Smooth muscle cell (in vitro differentiated cells): Measurements from ENCODE around the gene LAD1. TPM values are rescaled to one million over a fixed set of nuclear protein-coding genes. Genes with fewer than 3 reads are reported as not detected.

Source experiments
- DNase-seq: peaks from one replicate; lab custom pipeline; 2025; ENCODE audit not compliant: unreplicated experiment; lab: John Stamatoyannopoulos, UW
- H2AFZ ChIP-seq: fragments of 200-600 bp; sonication (generic); 2 replicates; pipeline ENCODE4 v1.6.0; 2016; ENCODE audit warnings: antibody characterized with exemption, low read depth, mild to moderate bottlenecking
- H3F3A ChIP-seq: fragments of 200-600 bp; sonication (generic); 2 replicates; pipeline ENCODE4 v1.6.0; 2017; ENCODE audit warnings: antibody characterized with exemption, low read depth
- H3K27ac ChIP-seq: fragments of 200-600 bp; sonication (generic); 2 replicates; pipeline ENCODE4 v1.5.1; 2016; ENCODE audit warnings: low read depth, mild to moderate bottlenecking
- H3K27me3 ChIP-seq: fragments of 200-600 bp; sonication (generic); 2 replicates; pipeline ENCODE4 v1.6.1; 2016; ENCODE audit warnings: low read depth, mild to moderate bottlenecking
- H3K36me3 ChIP-seq: fragments of 200-600 bp; sonication (generic); 2 replicates; pipeline ENCODE4 v1.5.1; 2016; ENCODE audit warnings: low read depth
- H3K4me1 ChIP-seq: fragments of 200-600 bp; sonication (generic); 2 replicates; pipeline ENCODE4 v1.5.1; 2016; ENCODE audit warnings: low read depth
- H3K4me2 ChIP-seq: fragments of 200-600 bp; sonication (generic); 2 replicates; pipeline ENCODE4 v1.6.0; 2016; ENCODE audit warnings: mild to moderate bottlenecking
- H3K4me3 ChIP-seq: fragments of 200-600 bp; sonication (generic); 2 replicates; pipeline ENCODE4 v1.5.1; 2016; ENCODE audit warnings: mild to moderate bottlenecking
- H3K79me2 ChIP-seq: fragments of 200-600 bp; sonication (generic); 2 replicates; pipeline ENCODE4 v1.6.0; 2016; ENCODE audit warnings: low read depth, mild to moderate bottlenecking
- H3K9ac ChIP-seq: fragments of 200-600 bp; sonication (generic); 2 replicates; pipeline ENCODE4 v1.6.0; 2016; ENCODE audit warnings: low read depth
- H3K9me3 ChIP-seq: fragments of 200-600 bp; sonication (generic); replicated peaks from 2 replicates; pipeline ENCODE4 v1.5.1; 2016; ENCODE audit warnings: low read depth
- H4K20me1 ChIP-seq: fragments of 200-600 bp; sonication (generic); 2 replicates; pipeline ENCODE4 v1.6.0; 2016; ENCODE audit warnings: low read depth
- CTCF ChIP-seq: fragments of 200-600 bp; sonication (generic); IDR thresholded peaks from 2 replicates; pipeline ENCODE4 v1.5.1; 2017; ENCODE audit warnings: borderline replicate concordance, mild to moderate bottlenecking, antibody characterized with exemption; ENCODE audit not compliant: insufficient read depth, poor library complexity, severe bottlenecking
- WGBS: methylation state at CpG from one replicate; pipeline ENCODE4 v1.1.7; 2016; ENCODE audit warnings: low lambda C conversion rate; 5-methylcytosine and 5-hydroxymethylcytosine counted together
- polyA plus RNA-seq: library from polyadenylated mRNA; unstranded; fragments of >200 nt; fragmentation: Nextera tagmentation; extraction: Ambion mirVana; gene quantifications from 2 replicates; pipeline ENCODE4 v1.2.1, GENCODE V29; 2016
- total RNA-seq: library from RNA; depleted of rRNA; stranded (reverse); fragments of >200 nt; gene quantifications from 2 replicates; pipeline ENCODE4 v1.2.3, GENCODE V29; 2014

LAD1 gene
- total and polyA plus RNA-seq, 2 experiments from 2014 or later: 6.9 to 8.8 TPM

DNA sequence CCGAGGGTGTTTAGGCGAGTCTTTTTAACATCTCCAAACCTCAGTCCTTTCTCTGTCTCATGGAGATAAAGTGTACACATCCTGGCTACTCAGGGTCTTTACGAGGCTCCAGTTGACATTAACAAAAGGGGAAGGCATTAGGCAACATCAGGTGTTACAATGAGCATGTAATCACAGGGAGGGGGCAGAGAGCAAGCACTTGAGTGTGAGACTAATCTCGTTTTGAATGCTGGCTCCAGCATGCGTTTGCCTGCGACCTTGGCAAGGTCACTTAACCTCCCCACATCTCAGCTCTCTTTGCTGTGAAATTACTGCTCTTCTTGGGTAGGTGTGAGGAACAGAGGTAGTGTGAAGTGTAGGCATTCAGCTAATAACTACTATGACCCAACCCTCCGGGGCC lies 24.8 kb downstream of the LAD1 start:
- Histone ChIP-seq H3K4me2 (no peak overlapping the region), H3F3A (peaks cover 4% of the 10 kb centered on the region), H3K9me3 (no peaks in the 10 kb centered on the region), H3K79me2 (no peaks in the 10 kb centered on the region), H3K27me3 (no peaks in the 10 kb centered on the region), H3K4me3 (no peak overlapping the region), H3K27ac (no peak overlapping the region), H3K4me1 (peaks cover 22% of the 10 kb centered on the region), H2AFZ (no peak overlapping the region), H3K36me3 (no peaks in the 10 kb centered on the region), H4K20me1 (no peaks in the 10 kb centered on the region), H3K9ac (no peak overlapping the region)
- TF ChIP-seq CTCF: no peak
- 67% methylated on average over 7 of the region's 7 CpGs for WGBS
- DNase-seq: no peak

GRCh38 chr1:201371792-201372191 lies 27.3 kb downstream of the LAD1 start:
- Histone ChIP-seq H3K9ac (no peak overlapping the region), H3K9me3 (no peaks in the 10 kb centered on the region), H3K27ac (no peak overlapping the region), H3K4me2 (no peak overlapping the region), H3K4me3 (no peak overlapping the region), H3K4me1 (peaks cover 14% of the 10 kb centered on the region), H3F3A (peaks cover under 1% of the 10 kb centered on the region), H3K79me2 (no peaks in the 10 kb centered on the region), H3K27me3 (no peaks in the 10 kb centered on the region), H3K36me3 (no peaks in the 10 kb centered on the region), H4K20me1 (no peaks in the 10 kb centered on the region), H2AFZ (no peak overlapping the region)
- TF ChIP-seq CTCF: no peak
- DNase-seq: no peak
- 85% methylated on average over 6 of the region's 6 CpGs for WGBS

- no peaks in the 10 kb centered on the region for H3K36me3 ChIP-seq
- TF ChIP-seq CTCF: no peak
- no peak overlapping the region for H3K27ac ChIP-seq
- no peak overlapping the region for H3K4me2 ChIP-seq
- no peaks in the 10 kb centered on the region for H4K20me1 ChIP-seq
- no peak overlapping the region for H3K4me3 ChIP-seq
- no peak overlapping the region for H3K9ac ChIP-seq
- H3K27me3 ChIP-seq: no peaks in the 10 kb centered on the region
- 64% methylated on average over 9 of the region's 9 CpGs for WGBS
- H3K79me2 ChIP-seq: no peaks in the 10 kb centered on the region
- peaks cover 14% of the 10 kb centered on the region for H3K4me1 ChIP-seq
- H2AFZ ChIP-seq: no peak overlapping the region
- no peak for DNase-seq
- no peaks in the 10 kb centered on the region for H3K9me3 ChIP-seq
- H3F3A ChIP-seq: no peaks in the 10 kb centered on the region
These were observed 27.8 kb downstream of the LAD1 start for GRCh38 chr1:201371276-201371675.

- DNase-seq: no peak
- no peaks in the 10 kb centered on the region for H3K9me3 ChIP-seq
- 38% methylated on average over 3 of the region's 3 CpGs for WGBS
- no peak overlapping the region for H3K4me2 ChIP-seq
- H3K4me3 ChIP-seq: no peak overlapping the region
- no peak for TF ChIP-seq CTCF
- H3K79me2 ChIP-seq: no peaks in the 10 kb centered on the region
- no peak overlapping the region for H2AFZ ChIP-seq
- H3F3A ChIP-seq: no peaks in the 10 kb centered on the region
- H4K20me1 ChIP-seq: no peaks in the 10 kb centered on the region
- no peaks in the 10 kb centered on the region for H3K27me3 ChIP-seq
- no peak overlapping the region for H3K9ac ChIP-seq
- H3K27ac ChIP-seq: no peak overlapping the region
- H3K4me1 ChIP-seq: peaks cover 6% of the 10 kb centered on the region
- H3K36me3 ChIP-seq: no peaks in the 10 kb centered on the region
These were observed 28.6 kb downstream of the LAD1 start for GRCh38 chr1:201370500-201370899.
